Measurements from ENCODE around the gene PKNOX2. TPM values are rescaled to one million over a fixed set of nuclear protein-coding genes. Genes with fewer than 3 reads are reported as not detected.
A peak's percentile ranks its signal among the peaks of the same experiment; 100 is the strongest.

The PKNOX2 gene
- total and polyA plus RNA-seq, 9 of the 15 experiments (the other 6 are each of a cell fraction or from before 2014, with no cell fraction given): not detected

GRCh38 chr11:125157953-125158680 lies 6.4 kb upstream of the PKNOX2 start:
- no peak for FAIRE-seq
- intact Hi-C loops (cut with micrococcal nuclease): no loop called here

GRCh38 chr11:125162743-125163142 lies 1.8 kb upstream of the PKNOX2 start:
- Histone ChIP-seq H3K36me3 (ENCODE audit: control insufficient read depth, insufficient read depth, low read length) (no peaks in the 10 kb centered on the region), H4K20me1 (replicated peaks; ENCODE audit: control insufficient read depth, insufficient read depth, low read length) (no peaks in the 10 kb centered on the region), H2AFZ (ENCODE audit: low read depth, low read length) (no peak overlapping the region), H3K9ac (ENCODE audit: insufficient read depth in 1 of 2, low read depth in 2 of 2, low read length in 2 of 2) (no peak overlapping the region), H3K27ac (ENCODE audit: extremely low read depth, low read depth, low read length) (no peak overlapping the region), H3K4me1 (replicated peaks in 1 of 2; ENCODE audit: control insufficient read depth in 2 of 2, insufficient read depth in 2 of 2, low read length in 2 of 2) (peaks cover 0 to 11% of the 10 kb centered on the region in 2 experiments; a peak in 2 of 5 replicates), H3K4me3 (no peak overlapping the region), H3K4me2 (ENCODE audit: insufficient read depth, low read length) (no peak overlapping the region), H3K79me2 (ENCODE audit: control insufficient read depth, insufficient read depth, low read length) (no peaks in the 10 kb centered on the region), H3K27me3 (ENCODE audit: control insufficient read depth in 2 of 2, insufficient read depth in 2 of 2, low read length in 2 of 2) (peaks cover 26 to 43% of the 10 kb centered on the region in 2 experiments; a peak in 4 of 5 replicates), H3K9me1 (ENCODE audit: control insufficient read depth, insufficient read depth, low read length) (no peaks in the 10 kb centered on the region), H3K9me3 (replicated peaks; ENCODE audit: control insufficient read depth, insufficient read depth, low read depth, low read length) (no peaks in the 10 kb centered on the region)
- WGBS (ENCODE audit: insufficient coverage, low coverage, missing lambda C conversion rate): 7% methylated on average over 4 of the region's 4 CpGs
- POLR2A ChIA-PET: no interaction called here
- DNase-seq (ENCODE audit: extremely low read depth in 1 of 4, low spot score in 3 of 4) (no peak), FAIRE-seq (no peak), ATAC-seq (no peak)
- CTCF ChIA-PET (ENCODE audit: low intra/inter-chr PET ratio): no interaction called here
- no peak for TF ChIP-seq TSC22D4 (tag; IDR thresholded peaks at IDR 0.05)
- no peak for TF ChIP-seq SNIP1 (IDR thresholded peaks at IDR 0.05; ENCODE audit: low read depth)
- TF ChIP-seq PCBP2 (IDR thresholded peaks at IDR 0.05; ENCODE audit: low read depth, low read length, poor library complexity, severe bottlenecking): no peak
- TF ChIP-seq DIDO1 (tag; IDR thresholded peaks at IDR 0.05; ENCODE audit: low read depth): no peak
- no peak for TF ChIP-seq NR2C1 (IDR thresholded peaks at IDR 0.05)
- TF ChIP-seq NR2C1 (tag; IDR thresholded peaks at IDR 0.05): no peak
- TF ChIP-seq FOXM1 (IDR thresholded peaks at IDR 0.05; ENCODE audit: low read depth): no peak
- no peak for TF ChIP-seq FOXM1 (CRISPR knock-in tag; IDR thresholded peaks at IDR 0.05; ENCODE audit: low read depth)
- BruUV-seq (replicated peaks): no TSS peak
- intact Hi-C loops (cut with micrococcal nuclease) (loop anchor here (10.0 kb wide), 1 partner anchor 182 kb away; no protein-coding TSS in a partner anchor), in situ Hi-C loops (cut with MboI) (loop anchor here (5.0 kb wide), 1 partner anchor 55 kb away; no protein-coding TSS in a partner anchor)

More at GRCh38 chr11:125157953-125158680, 6.4 kb upstream of the PKNOX2 start:
- DNase-seq (ENCODE audit: extremely low read depth in 1 of 4, low spot score in 3 of 4): no peak
- Histone ChIP-seq H2AFZ (ENCODE audit: low read depth, low read length) (no peak overlapping the region), H3K27ac (ENCODE audit: extremely low read depth, low read depth, low read length) (no peak overlapping the region), H3K79me2 (ENCODE audit: control insufficient read depth, insufficient read depth, low read length) (no peaks in the 10 kb centered on the region), H3K36me3 (ENCODE audit: control insufficient read depth, insufficient read depth, low read length) (no peaks in the 10 kb centered on the region), H3K9me3 (replicated peaks; ENCODE audit: control insufficient read depth, insufficient read depth, low read depth, low read length) (no peaks in the 10 kb centered on the region; the same call in 1 of the 2 replicates), H3K4me1 (replicated peaks in 1 of 2; ENCODE audit: control insufficient read depth in 2 of 2, insufficient read depth in 2 of 2, low read length in 2 of 2) (no peaks in the 10 kb centered on the region), H3K27me3 (ENCODE audit: control insufficient read depth in 2 of 2, insufficient read depth in 2 of 2, low read length in 2 of 2) (peaks cover 11 to 32% of the 10 kb centered on the region in 2 experiments), H3K4me3 (no peak overlapping the region), H3K9me1 (ENCODE audit: control insufficient read depth, insufficient read depth, low read length) (no peaks in the 10 kb centered on the region), H4K20me1 (replicated peaks; ENCODE audit: control insufficient read depth, insufficient read depth, low read length) (no peaks in the 10 kb centered on the region), H3K4me2 (ENCODE audit: insufficient read depth, low read length) (no peak overlapping the region), H3K9ac (ENCODE audit: insufficient read depth in 1 of 2, low read depth in 2 of 2, low read length in 2 of 2) (no peak overlapping the region)
- in situ Hi-C loops (cut with MboI): no loop called here
- no TSS peak for BruUV-seq (replicated peaks)
- ChIA-PET POLR2A (interaction anchor here (1.6 kb wide), 1 partner anchor 16 kb away, joined by 3 read pairs; no protein-coding TSS in a partner anchor), CTCF (ENCODE audit: low intra/inter-chr PET ratio) (no interaction called here)
- peak; percentile 48; the same call in 1 of the 2 replicates for TF ChIP-seq NFIX (CRISPR knock-in tag; IDR thresholded peaks at IDR 0.05; ENCODE audit: low read depth)
- no peak for TF ChIP-seq CEBPG (CRISPR knock-in tag; IDR thresholded peaks at IDR 0.05)
- no peak for TF ChIP-seq CEBPG (tag; conservative IDR thresholded peaks at IDR 0.05 in 1 of 2, IDR thresholded peaks at IDR 0.05 in 1 of 2)
- no peak for TF ChIP-seq PHF8 (IDR thresholded peaks at IDR 0.05; ENCODE audit: borderline replicate concordance, low read length)
- peak; percentile 90 for TF ChIP-seq NFIC (IDR thresholded peaks at IDR 0.05)
- TF ChIP-seq ELF1 (tag; IDR thresholded peaks at IDR 0.05): no peak
- TF ChIP-seq ZC3H11A (IDR thresholded peaks at IDR 0.05; ENCODE audit: low read depth, low read length): no peak
- WGBS (ENCODE audit: insufficient coverage, low coverage, missing lambda C conversion rate): under 1% methylated on average over 10 of the region's 10 CpGs
- no peak for ATAC-seq
